ENCODE data around the gene PXYLP1.
A peak's percentile ranks its signal among the peaks of the same experiment; 100 is the strongest.
"Not testable (repeated sequence)": the region's sequence is repeated elsewhere in the genome, so short reads cannot be mapped to it uniquely, and the experiment has no call there.

The PXYLP1 gene

DNA sequence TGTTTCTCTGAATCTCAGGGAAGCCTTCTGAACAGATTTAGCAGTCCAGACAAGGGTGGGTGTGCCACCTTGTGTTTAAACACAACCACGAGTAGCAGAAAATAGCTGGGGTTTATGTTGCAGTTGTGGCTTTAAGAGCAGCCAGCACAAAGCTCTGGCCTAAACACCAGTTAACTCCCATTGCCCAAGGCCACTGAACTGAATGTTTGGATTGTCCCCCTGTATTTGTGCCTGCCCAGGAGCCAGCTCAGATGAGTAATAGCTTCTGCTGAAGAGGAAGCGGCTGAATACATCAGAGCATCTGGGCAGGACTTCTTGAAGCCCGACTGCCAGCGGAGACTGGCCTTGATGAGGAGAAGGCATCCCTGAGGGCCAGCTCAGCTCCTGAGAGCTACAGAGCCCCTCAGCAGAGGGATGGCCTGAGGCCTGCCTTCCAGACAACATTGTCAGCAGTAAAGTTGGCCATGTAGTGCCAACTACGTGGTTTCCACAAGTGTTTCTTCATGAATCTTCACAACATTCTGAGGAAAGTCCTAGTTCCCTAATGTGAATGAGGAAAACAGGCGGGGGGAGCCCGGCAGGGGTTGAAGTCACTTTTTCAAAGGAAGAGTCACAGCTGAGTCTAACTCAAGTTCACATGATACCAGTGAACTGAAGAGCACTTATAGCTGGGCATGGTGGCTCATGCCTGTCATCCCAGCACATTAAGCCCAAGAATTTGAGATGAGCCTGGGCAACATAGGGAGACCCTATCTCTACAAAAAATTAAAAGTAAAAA is 70.9 kb downstream of the PXYLP1 start:
- DNase-seq, result peak; percentile 76

DNA sequence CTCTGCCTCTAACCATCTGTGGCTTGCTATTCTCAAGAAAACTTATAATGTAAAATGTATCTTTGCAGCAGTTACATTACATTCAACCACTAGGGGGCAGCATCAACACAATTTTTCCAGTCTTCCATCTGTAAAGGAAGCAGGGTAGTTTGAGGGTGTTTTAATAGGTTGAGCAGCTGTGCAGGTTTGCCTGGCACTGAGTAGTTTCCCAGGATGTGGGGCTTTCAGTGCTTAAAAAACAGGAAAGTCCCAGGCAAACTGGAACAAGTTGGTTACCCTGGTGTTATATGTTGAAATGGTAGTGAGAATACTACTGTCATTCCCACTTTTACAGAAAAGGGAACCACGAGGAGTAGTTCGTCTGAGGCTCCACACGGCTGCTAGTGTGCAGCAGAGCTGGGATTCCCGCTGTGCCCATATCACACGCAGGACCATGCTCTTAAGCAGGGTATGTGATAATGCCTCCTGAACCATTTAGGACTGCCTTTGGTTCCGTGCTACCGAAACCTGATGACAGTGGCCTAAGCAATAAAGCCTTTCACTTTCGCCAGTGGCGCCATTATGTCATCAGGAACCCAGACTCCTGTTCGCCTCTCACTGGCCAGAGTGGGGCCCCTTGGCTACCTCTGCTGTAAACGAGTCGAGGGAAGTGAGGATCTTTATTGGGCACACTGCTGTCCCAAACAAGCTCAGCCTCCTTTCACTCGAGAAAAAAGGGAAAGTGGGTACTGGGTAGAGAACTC is 72.0 kb downstream of the PXYLP1 start:
- DNase-seq, result no peak

DNA sequence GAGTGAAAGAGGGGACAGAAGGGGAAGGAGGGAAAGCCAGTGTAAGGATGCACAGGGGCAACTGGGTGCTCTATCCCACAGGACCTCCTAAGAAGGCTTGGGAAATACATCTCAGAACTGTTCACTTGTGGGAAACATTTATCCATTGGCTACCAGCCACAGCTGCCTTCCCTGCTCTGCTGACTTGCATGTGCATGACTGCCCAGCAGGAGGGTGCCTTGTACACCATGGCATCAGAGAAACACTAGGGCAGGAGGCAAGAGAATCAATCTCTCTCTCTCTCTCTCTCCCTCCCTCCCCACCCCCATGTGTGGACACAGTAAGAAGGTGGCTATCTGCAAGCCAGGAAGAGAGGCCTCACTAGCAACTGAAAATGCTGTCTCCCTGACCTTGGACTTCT is 73.8 kb downstream of the PXYLP1 start:
- DNase-seq, result peak; percentile 56

DNA sequence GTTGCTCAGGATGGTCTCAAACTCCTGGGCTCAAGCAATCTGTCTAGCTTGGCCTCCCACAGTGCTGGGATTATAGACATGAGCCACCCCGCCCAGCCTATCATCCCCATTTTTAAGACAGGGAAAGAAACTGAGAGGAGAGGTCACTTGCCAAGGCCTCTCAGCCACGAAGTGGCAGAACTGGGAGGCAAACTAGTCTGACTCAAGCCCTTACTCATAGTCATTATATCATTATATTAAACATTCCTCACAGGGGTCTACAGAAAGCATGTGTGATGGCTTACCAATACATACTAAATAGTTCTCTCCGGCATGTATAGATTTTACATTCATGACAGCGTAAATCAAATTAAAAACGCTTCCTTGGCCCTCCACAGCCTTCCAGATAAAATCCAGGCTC is 74.7 kb downstream of the PXYLP1 start:
- no peak for DNase-seq

GRCh38 chr3:141306922-141307321 is 75.3 kb downstream of the PXYLP1 start:
- no peak for DNase-seq

GRCh38 chr3:141307351-141308059 is 75.9 kb downstream of the PXYLP1 start:
- no peak for DNase-seq

DNA sequence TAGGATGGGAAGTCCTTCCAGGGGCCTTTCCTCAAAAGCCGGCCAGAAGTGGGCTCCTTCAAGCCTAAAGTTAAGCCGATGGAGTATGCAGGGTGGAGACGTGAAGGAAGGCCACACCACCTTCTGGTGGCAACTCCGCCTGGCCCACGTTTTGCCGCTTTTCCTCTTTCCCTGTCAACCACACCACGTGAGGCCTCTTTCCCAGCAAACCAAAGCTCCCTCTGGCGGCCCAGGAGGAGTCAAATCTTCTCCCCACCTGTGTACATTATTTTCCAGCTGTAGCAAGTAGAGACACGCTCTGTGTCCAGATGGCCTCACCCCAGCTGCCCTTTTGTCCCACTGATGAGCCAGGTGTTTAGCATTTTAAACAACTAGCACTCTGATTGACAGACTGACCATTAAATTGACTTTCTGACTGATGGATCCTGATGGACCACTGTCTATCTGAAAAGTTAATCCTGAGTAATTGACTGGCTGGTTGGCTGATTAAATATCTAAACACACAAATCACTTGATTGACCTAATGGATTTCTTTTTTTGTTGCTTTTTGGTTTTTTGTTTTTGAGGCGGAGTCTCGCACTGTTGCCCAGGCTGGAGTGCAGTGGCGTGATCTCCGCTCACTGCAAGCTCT is 77.1 kb downstream of the PXYLP1 start:
- peak; percentile 87 for DNase-seq

- no peak for DNase-seq
Observed at GRCh38 chr3:141311170-141311495, 79.5 kb downstream of the PXYLP1 start.

- peak; percentile 100 for DNase-seq
Observed at GRCh38 chr3:141311496-141312353, 80.1 kb downstream of the PXYLP1 start.

DNA sequence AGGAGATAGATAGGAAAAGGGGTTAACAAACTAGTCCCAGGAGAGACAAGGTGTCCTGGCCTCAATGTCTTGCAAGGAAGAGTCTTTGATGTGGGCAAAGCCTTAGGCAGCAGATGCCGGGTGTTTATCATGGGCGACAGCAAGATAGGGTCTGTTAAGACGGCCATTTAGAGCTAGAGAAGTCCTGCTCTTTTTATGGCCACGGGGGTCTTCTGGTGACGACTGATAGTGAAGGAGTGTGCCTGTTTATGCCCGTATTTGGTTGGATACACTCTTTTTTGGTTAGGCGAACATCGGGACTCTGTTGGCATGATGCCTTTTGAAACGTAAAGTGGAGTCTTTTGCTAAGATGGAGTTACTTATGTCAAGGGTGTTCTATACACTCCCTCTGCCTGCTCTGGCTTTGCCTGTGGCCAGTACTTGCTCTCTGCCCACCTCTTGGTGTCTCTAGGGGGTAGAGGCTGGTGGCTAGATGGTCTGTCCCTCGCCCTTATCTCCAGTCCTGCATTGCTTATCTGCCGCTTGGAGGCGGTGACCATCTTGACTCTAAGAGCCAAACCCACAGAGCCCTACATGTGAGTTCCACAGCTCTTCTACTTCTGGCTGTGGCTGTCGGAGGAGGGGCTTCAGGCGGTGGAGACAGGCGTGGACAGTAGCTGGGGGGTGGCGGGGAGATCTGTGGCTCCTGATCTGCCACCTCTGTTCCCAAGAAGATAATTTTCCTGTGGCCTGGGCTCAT is 80.9 kb downstream of the PXYLP1 start:
- DNase-seq, result no peak

DNA sequence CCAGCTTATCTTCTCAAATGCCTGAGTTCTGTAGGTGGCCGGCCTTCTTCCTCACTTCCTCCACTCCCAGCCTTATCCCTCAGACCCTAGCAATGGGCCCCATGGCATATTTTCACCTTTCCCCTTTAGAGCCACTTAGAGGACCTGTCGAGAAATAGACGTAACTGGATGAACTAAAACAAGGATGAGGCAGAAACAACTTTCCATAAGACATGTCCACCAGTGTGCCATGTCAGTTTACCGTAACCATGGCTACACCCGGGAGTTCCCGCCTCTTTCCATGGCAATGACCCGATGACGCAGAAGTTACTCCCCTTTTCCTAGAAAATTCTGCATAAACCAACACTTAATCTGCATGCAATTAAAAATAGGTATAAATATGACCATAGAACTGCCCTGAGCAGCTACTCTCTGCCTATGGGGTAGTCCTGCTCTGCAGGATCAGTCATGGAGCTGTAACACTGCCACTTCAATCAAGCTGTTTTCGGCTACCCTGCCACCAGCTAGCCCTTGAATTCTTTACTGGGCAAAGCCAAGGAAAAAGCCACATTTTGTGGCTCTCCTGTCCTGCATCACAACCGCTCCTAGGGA is 81.6 kb downstream of the PXYLP1 start:
- no peak for DNase-seq

DNA sequence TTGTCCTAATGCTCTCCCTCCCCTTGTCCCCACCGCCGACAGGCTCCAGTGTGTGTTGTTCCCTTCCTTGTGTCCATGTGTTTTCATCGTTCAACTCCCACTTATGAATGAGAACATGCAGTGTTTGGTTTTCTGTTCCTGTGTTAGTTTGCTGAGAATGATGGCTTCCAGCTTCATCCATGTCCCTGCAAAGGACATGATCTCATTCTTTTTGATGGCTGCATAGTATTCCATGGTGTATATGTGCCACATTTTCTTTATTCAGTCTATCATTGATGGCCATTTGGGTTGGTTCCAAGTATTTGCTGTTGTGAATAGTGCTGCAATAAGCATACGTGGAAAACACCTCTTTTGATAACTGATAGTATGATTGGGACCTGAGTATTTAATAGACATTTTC is 82.8 kb downstream of the PXYLP1 start:
- DNase-seq, result not testable (repeated sequence)

- DNase-seq, result no peak
Observed at GRCh38 chr3:141316851-141317250, 85.2 kb downstream of the PXYLP1 start.

DNA sequence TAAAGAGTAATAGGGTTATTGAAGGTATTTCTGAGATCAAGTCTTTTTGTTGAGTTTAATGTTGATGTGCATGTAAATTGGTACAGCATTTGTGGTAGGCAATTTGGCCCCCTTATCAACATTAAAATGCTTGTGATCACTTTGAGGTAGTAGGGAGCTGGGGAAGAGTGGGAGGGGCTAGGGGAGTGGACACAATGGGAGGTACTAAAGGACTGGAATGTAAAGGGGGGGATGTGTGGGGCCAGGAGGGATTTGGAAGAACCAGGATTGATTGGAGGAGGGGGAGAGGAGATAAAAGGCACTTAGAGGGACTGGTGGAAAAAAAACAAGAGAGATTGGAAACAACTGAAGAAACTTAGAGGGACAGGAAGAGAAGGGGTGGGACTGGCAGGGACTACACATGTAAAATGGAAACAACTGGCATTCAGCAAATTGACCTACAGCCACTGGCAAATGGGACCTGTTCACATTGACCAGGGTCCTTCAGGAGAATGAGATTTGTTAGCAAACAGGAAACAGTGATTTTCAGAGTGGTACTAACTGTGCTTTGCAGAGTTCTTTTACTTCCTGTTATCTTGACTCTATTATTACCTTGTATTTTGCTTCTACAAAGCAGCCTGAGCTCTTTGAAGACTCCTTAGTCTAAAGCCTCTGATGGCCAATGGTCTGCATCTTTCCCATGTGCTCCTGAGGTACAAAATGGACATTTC is 88.9 kb downstream of the PXYLP1 start:
- no peak for DNase-seq

GRCh38 chr3:141321109-141321497 is 89.5 kb downstream of the PXYLP1 start:
- peak; percentile 69 for DNase-seq

DNA sequence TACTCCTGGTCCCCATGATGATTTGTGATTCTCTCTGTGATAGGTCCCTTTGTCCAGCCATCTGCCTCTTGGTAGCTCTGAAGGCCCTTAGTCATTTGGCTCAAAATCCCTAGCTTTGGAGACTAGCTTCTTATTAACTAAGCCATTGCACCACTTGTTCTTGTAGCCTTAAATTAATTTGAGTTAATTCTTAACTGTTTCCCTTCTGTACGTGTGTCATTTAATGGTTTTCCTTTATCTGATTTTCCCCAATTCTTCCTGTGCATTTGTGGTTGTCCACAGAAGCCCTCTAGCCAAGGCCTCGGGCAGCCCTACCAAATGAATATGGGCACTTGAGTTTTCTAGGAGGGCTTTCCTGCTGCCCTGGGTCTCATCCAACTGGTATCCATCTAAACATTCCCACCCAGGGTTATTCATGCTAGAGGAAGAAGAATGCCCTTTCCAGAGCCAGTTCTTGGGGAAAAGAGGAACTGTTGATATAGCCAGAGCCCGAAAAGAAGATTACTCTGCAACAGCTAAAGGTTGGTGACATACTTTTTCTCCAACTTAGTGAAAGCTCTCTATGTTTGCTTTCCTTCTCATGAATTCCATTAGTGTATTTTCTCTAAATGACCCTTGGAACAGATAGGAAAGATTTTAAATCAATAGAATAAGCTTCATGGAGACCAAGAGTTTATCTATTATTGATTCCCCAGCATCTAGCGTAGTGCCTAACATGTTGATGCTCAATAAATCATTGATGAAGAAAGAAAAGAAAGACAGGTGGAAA is 92.5 kb downstream of the PXYLP1 start:
- DNase-seq, result no peak

- no peak for DNase-seq
Observed at GRCh38 chr3:141326123-141326522, 94.5 kb downstream of the PXYLP1 start.

DNA sequence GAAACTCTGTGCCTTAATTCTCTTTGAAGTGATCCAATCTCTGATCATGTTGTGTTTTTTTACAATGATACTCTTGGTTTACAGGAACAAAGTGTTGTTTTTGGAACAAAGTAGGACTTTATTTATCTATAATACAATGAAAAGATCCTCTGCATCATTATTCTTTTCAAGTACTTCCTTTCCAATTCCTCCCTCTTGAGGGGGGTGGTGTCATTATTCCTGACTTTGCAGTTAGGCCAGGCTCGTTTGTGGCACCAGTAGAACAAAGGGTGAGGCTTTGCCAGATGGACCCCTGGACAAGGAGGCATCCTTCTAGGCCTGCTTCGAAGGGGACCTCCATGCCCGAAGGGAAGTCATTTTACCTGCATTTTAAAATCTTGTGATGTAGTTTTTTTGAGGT is 95.0 kb downstream of the PXYLP1 start:
- DNase-seq, result no peak

GRCh38 chr3:141328286-141329166 is 96.9 kb downstream of the PXYLP1 start:
- DNase-seq, result no peak
